SJCRH30 (cell line): ENCODE results near the gene TGM5. TPM values are rescaled to one million over a fixed set of nuclear protein-coding genes. Genes with fewer than 3 reads are reported as not detected.
A peak's percentile ranks its signal among the peaks of the same experiment; 100 is the strongest.
"Not testable (repeated sequence)": the region's sequence is repeated elsewhere in the genome, so short reads cannot be mapped to it uniquely, and the experiment has no call there.

Experiments used
- DNase-seq, 2 experiments: peaks; one replicate each; pipeline ENCODE4 v3.0.0-alpha.2; 2015 to 2020
- H3K27ac ChIP-seq: fragments of 250-450 bp; sonication (Bioruptor Pico); 2 replicates; pipeline ENCODE4 v1.5.1; 2020; ENCODE audit warnings: mild to moderate bottlenecking, moderate library complexity
- H3K27me3 ChIP-seq: fragments of 250-450 bp; sonication (Bioruptor Pico); 2 replicates; pipeline ENCODE4 v1.5.1; 2020; ENCODE audit warnings: mild to moderate bottlenecking, moderate library complexity
- H3K36me3 ChIP-seq: fragments of 250-450 bp; sonication (Bioruptor Pico); 2 replicates; pipeline ENCODE4 v1.5.1; 2020; ENCODE audit warnings: mild to moderate bottlenecking, moderate library complexity
- H3K4me1 ChIP-seq: fragments of 250-450 bp; sonication (Bioruptor Pico); 2 replicates; pipeline ENCODE4 v1.5.1; 2020; ENCODE audit warnings: mild to moderate bottlenecking, moderate library complexity
- H3K4me3 ChIP-seq: fragments of 250-450 bp; sonication (Bioruptor Pico); 2 replicates; pipeline ENCODE4 v1.5.1; 2020; ENCODE audit warnings: mild to moderate bottlenecking, moderate library complexity
- H3K9me3 ChIP-seq: fragments of 250-450 bp; sonication (Bioruptor Pico); replicated peaks from 2 replicates; pipeline ENCODE4 v1.5.1; 2020; ENCODE audit warnings: mild to moderate bottlenecking, moderate library complexity
- total RNA-seq: library from RNA; depleted of rRNA; stranded (reverse); fragments of >200 nt; shearing (Covaris generic); gene quantifications from 2 replicates; pipeline ENCODE4 v1.2.3, GENCODE V29; 2014; rRNA removed

The TGM5 gene, protein sequence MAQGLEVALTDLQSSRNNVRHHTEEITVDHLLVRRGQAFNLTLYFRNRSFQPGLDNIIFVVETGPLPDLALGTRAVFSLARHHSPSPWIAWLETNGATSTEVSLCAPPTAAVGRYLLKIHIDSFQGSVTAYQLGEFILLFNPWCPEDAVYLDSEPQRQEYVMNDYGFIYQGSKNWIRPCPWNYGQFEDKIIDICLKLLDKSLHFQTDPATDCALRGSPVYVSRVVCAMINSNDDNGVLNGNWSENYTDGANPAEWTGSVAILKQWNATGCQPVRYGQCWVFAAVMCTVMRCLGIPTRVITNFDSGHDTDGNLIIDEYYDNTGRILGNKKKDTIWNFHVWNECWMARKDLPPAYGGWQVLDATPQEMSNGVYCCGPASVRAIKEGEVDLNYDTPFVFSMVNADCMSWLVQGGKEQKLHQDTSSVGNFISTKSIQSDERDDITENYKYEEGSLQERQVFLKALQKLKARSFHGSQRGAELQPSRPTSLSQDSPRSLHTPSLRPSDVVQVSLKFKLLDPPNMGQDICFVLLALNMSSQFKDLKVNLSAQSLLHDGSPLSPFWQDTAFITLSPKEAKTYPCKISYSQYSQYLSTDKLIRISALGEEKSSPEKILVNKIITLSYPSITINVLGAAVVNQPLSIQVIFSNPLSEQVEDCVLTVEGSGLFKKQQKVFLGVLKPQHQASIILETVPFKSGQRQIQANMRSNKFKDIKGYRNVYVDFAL
- not detected in 2 replicates for total RNA-seq

DNA sequence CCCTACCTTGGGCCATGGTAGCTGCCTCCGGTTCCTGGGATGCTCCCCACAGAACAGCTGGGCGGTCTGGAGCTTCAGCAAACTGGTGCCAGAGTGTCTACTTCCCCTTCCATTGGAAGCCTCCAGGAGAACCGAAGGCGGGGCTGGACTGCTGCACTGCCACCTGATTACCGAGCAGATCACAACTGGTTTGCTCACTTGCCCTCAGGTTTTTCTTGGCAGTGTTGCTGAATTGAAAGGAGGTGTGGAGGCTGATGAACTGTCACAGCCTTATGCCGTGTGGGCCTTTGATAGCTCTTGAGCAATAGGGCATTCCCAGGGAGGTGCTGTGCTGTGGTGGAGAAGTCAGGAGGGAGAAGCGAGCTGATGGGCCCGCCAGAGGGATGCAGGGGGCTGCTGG, at the start of gene TGM5:
TGM5 (minus strand) TSS at position 95 of the 400 bp plus-strand sequence; CDS start at position 16, 79 bp downstream.
- Histone ChIP-seq H3K4me1 (no peaks in the 10 kb centered on the region), H3K27ac (no peak within 1 kb of the TSS), H3K36me3 (0 out of 2 replicates have a peak, but pooled peaks cover 3% of the 10 kb centered on the region), H3K9me3 (no peaks in the 10 kb centered on the region), H3K27me3 (0 out of 2 replicates have a peak, but pooled peaks cover 3% of the 10 kb centered on the region), H3K4me3 (no peak within 1 kb of the TSS)
- DNase-seq: no peak

- Histone ChIP-seq H3K27ac (no peak overlapping the region), H3K4me1 (peaks cover 8% of the 10 kb centered on the region; the same call in 1 of the 2 replicates), H3K9me3 (no peaks in the 10 kb centered on the region; the same call in 1 of the 2 replicates), H3K36me3 (no peaks in the 10 kb centered on the region), H3K4me3 (no peak overlapping the region), H3K27me3 (no peaks in the 10 kb centered on the region)
- DNase-seq: no peak
These were observed 47.4 kb upstream of the TGM5 start for GRCh38 chr15:43314171-43314570.

DNA sequence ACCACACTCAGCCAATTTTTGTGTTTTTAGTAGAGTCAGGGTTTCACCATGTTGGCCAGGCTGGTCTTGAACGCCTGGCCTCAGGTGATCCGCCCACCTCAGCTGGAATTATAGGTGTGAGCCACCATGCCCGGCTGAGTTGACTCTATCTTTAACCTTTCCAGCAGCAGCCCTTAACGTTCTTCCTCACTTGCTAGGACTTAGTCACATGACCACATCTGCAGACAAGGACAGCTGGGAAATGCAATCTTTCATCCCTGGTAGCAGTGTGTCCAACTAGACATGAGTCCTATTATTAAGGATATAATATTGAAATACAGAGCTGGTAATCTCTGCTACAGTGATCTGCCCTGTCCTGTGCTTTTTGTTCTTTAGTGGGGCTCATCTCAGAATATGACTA, 45.6 kb upstream of the TGM5 start:
- Histone ChIP-seq H3K36me3 (no peaks in the 10 kb centered on the region), H3K4me3 (no peak overlapping the region), H3K27me3 (0 out of 2 replicates have a peak, but pooled peaks cover under 1% of the 10 kb centered on the region), H3K4me1 (peaks cover 5% of the 10 kb centered on the region; the same call in 1 of the 2 replicates), H3K27ac (no peak overlapping the region), H3K9me3 (no peaks in the 10 kb centered on the region; the same call in 1 of the 2 replicates)
- no peak for DNase-seq

- no peaks in the 10 kb centered on the region for H3K36me3 ChIP-seq
- H3K4me3 ChIP-seq: no peak within 1 kb of the TSS
- H3K27ac ChIP-seq: no peak within 1 kb of the TSS
- no peak for DNase-seq
- no peaks in the 10 kb centered on the region for H3K4me1 ChIP-seq
- H3K27me3 ChIP-seq: 0 out of 2 replicates have a peak, but pooled peaks cover 2% of the 10 kb centered on the region
- H3K9me3 ChIP-seq: no peaks in the 10 kb centered on the region
These were observed 35.6 kb upstream of the TGM5 start, which contains the start of gene TGM7 for GRCh38 chr15:43302205-43302817. TGM7 (minus strand) TSS chr15:43302255.

DNA sequence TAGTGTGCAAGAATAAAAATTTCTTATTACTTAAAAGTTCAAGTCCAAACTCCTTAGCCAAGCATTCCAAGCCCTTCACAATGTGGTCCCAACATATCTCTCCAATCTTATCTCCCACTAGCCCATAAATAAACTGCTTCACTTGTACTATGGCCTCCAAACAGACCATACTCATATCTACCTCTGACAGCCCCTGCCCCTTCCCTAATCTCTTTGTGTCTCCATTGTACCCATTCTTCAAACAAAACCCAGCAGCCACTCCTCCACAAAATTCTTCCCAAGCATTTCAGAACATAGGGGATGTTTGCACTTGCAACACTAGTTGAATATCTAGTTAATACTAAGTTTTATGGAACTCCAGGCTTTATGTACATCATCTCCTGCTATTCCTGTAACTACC, 33.2 kb upstream of the TGM5 start:
- no peak for DNase-seq
- H3K4me1 ChIP-seq: no peaks in the 10 kb centered on the region

DNA sequence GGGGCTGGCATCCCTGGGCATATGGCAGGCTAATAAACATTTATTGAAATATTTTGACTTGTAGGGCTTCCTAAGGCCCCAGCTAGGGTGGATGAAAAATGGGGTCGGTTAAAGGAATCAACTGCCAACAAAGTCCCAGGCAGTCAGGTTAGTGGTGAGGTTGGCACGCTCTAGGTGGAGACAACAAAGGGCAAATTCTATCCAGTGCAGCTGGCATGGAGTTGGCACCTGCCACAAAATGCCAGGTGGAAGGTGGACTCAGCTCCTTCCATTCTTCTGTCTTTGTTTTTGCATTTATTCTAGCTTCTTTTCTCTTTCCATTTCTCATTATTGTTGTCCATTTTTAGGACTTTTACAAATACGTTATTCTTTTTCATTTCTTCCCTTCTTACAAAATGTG, 32.7 kb upstream of the TGM5 start:
- H3K27me3 ChIP-seq: no peaks in the 10 kb centered on the region
- H3K4me1 ChIP-seq: no peaks in the 10 kb centered on the region
- H3K9me3 ChIP-seq: no peaks in the 10 kb centered on the region
- no peak overlapping the region for H3K27ac ChIP-seq
- H3K4me3 ChIP-seq: no peak overlapping the region
- no peaks in the 10 kb centered on the region for H3K36me3 ChIP-seq
- no peak for DNase-seq

More for the DNA sequence above, 33.2 kb upstream of the TGM5 start:
- Histone ChIP-seq H3K27me3 (no peaks in the 10 kb centered on the region), H3K36me3 (no peaks in the 10 kb centered on the region), H3K4me3 (no peak overlapping the region), H3K9me3 (no peaks in the 10 kb centered on the region), H3K27ac (no peak overlapping the region)

- Histone ChIP-seq H3K27me3 (no peaks in the 10 kb centered on the region), H3K27ac (no peak overlapping the region), H3K4me1 (no peaks in the 10 kb centered on the region), H3K4me3 (no peak overlapping the region), H3K9me3 (no peaks in the 10 kb centered on the region), H3K36me3 (no peaks in the 10 kb centered on the region)
- DNase-seq: no peak
These were observed 27.5 kb upstream of the TGM5 start for GRCh38 chr15:43294091-43294706.

DNA sequence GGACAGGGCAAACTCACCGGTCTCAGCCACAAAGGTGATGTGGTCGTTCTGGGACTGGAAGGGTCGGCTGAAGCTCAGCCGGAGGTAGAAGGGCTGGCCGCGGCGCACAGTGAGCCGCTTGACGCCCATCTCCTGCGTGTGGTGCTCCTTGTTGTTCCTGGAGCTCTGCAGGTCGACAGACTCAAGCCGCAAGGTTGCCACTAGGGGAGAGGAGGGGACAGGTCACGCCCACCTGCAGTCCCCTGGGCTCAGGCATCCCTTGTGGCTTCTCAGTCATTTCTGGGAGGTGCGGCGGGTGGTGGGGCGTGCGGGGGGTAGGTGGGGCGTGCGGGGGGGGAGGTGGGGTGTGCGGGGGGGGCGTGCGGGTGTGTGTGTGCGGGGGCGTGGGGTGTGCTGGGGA, 26.7 kb upstream of the TGM5 start:
- Histone ChIP-seq H3K36me3 (no peaks in the 10 kb centered on the region), H3K27ac (no peak overlapping the region), H3K9me3 (no peaks in the 10 kb centered on the region), H3K27me3 (no peaks in the 10 kb centered on the region), H3K4me3 (no peak overlapping the region), H3K4me1 (no peaks in the 10 kb centered on the region)
- no peak for DNase-seq

DNA sequence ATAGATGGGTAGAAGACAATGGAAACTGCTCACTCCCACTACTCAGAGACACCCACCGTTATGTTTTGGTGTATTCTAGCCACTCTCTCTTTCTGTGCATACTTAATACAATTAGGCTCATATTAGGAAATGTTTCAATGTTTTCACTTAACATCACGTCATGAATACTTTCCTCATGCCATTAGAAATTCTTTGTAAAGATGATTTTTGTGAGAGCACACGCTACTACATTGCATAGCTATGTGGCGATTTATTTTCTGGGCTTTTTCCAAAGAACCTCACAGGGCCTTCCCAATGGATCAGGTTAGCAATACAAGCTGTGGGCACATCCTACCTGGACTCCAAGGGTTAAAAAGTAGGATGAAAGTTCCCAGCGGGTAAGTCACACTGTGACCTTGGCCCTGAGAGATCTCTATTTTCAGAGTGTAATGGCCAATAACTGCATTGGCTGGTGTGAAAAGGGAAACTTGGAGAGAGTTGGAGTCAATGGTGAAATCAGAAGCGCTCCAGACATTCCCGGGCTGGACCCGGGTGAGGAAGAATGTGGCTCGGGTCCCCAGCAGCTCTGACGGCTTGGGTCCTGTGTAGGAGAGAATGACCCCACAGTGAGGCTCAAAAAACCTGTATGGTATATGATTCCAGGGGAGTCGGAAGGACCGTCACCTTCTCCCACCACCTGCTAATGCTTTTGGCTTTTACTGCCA, 25.8 kb upstream of the TGM5 start:
- H3K4me3 ChIP-seq: no peak overlapping the region
- H3K36me3 ChIP-seq: no peaks in the 10 kb centered on the region
- no peaks in the 10 kb centered on the region for H3K27me3 ChIP-seq
- no peak overlapping the region for H3K27ac ChIP-seq
- no peak for DNase-seq
- no peaks in the 10 kb centered on the region for H3K4me1 ChIP-seq
- H3K9me3 ChIP-seq: no peaks in the 10 kb centered on the region

DNA sequence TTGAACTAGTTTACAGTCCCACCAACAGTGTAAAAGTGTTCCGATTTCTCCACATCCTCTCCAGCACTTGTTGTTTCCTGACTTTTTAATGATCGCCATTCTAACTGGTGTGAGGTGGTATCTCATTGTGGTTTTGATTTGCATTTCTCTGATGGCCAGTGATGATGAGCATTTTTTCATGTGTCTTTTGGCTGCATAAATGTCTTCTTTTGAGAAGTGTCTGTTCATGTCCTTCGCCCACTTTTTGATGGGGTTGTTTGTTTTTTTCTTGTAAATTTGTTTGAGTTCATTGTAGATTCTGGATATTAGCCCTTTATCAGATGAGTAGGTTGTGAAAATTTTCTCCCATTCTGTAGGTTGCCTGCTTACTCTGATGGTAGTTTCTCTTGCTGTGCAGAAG, 22.9 kb upstream of the TGM5 start:
- not testable (repeated sequence) for H3K9me3 ChIP-seq, H3K4me1 ChIP-seq, H3K4me3 ChIP-seq, DNase-seq, H3K36me3 ChIP-seq, H3K27me3 ChIP-seq, H3K27ac ChIP-seq

- H3K9me3 ChIP-seq: no peaks in the 10 kb centered on the region
- H3K27ac ChIP-seq: no peak overlapping the region
- no peaks in the 10 kb centered on the region for H3K27me3 ChIP-seq
- H3K4me3 ChIP-seq: no peak overlapping the region
- no peak for DNase-seq
- H3K4me1 ChIP-seq: no peaks in the 10 kb centered on the region
- no peaks in the 10 kb centered on the region for H3K36me3 ChIP-seq
These were observed 20.5 kb upstream of the TGM5 start for GRCh38 chr15:43287254-43287653.

- Histone ChIP-seq H3K4me1 (no peaks in the 10 kb centered on the region), H3K4me3 (no peak overlapping the region), H3K36me3 (no peaks in the 10 kb centered on the region), H3K9me3 (no peaks in the 10 kb centered on the region), H3K27me3 (no peaks in the 10 kb centered on the region), H3K27ac (no peak overlapping the region)
- no peak for DNase-seq
These were observed 19.3 kb upstream of the TGM5 start for GRCh38 chr15:43286074-43286473.

GRCh38 chr15:43285609-43286037, 18.9 kb upstream of the TGM5 start:
- Histone ChIP-seq H3K27ac (no peak overlapping the region), H3K4me1 (no peaks in the 10 kb centered on the region), H3K9me3 (no peaks in the 10 kb centered on the region), H3K4me3 (no peak overlapping the region), H3K36me3 (no peaks in the 10 kb centered on the region), H3K27me3 (no peaks in the 10 kb centered on the region)
- peak; percentile 36 to 83 for DNase-seq

GRCh38 chr15:43283526-43283925, 16.8 kb upstream of the TGM5 start:
- Histone ChIP-seq H3K4me1 (no peaks in the 10 kb centered on the region), H3K9me3 (no peaks in the 10 kb centered on the region), H3K36me3 (no peaks in the 10 kb centered on the region), H3K27ac (no peak overlapping the region), H3K27me3 (0 out of 2 replicates have a peak, but pooled peaks cover 3% of the 10 kb centered on the region), H3K4me3 (no peak overlapping the region)
- DNase-seq: no peak
